GM15510 (cell line): ENCODE measurements around the gene ISLR2.

Experiments
- POLR2A ChIP-seq: IDR thresholded peaks from 3 replicates; pipeline ENCODE4 v1.6.1; 2011; ENCODE audit warnings: borderline replicate concordance; ENCODE audit not compliant: insufficient read length; ENCODE audit errors: extremely low read depth

Gene ISLR2

DNA sequence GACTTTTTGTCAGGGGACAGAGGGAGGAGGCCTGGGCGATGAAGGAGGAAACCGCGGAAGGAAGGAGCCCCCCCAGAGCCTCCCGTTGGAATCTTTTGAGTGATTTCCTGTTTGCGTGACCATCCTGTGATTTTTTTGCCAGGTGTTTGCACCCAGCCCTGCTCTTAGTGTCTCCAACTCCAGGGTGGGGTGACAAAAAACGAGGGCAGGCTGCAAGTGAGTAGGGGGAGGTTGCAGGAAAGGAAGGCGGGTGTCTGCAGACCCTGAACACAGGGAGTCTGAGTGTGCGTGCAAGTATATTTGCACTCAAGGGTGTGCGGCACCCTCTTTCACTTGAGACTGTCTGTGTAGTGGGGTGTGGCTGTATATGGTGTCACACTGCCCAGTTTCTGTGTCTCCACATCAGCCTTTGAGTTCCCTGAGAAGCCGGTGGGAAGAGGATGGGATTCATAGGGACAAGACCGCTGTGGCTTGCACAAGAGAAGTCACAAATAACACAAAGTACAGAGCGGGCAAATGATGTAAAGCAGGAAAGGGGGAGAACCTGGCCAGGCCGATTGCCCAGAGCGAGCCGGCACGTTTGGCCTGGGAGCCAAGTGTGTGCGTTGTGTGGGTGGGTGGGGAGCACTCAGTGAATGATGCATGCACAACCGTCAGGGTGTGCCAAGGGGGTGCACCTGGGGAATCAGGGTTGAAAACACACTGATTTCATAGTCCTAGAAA lies 6.6 kb downstream of the ISLR2 start:
- no peak for TF ChIP-seq POLR2A

GRCh38 chr15:74137537-74137894 lies 7.1 kb downstream of the ISLR2 start:
- TF ChIP-seq POLR2A = no peak

GRCh38 chr15:74138642-74139041 lies 8.3 kb downstream of the ISLR2 start:
- no peak for TF ChIP-seq POLR2A

- TF ChIP-seq POLR2A = no peak
Measured at GRCh38 chr15:74141591-74141990, 11.2 kb downstream of the ISLR2 start.

GRCh38 chr15:74144153-74144775 lies 13.9 kb downstream of the ISLR2 start:
- TF ChIP-seq POLR2A = no peak

GRCh38 chr15:74146277-74146800 lies 16.0 kb downstream of the ISLR2 start:
- no peak for TF ChIP-seq POLR2A

GRCh38 chr15:74147051-74147450 lies 16.7 kb downstream of the ISLR2 start:
- no peak for TF ChIP-seq POLR2A

- TF ChIP-seq POLR2A = no peak
Measured at GRCh38 chr15:74155766-74156417, 25.5 kb downstream of the ISLR2 start.

GRCh38 chr15:74156678-74157411 lies 26.5 kb downstream of the ISLR2 start:
- TF ChIP-seq POLR2A = no peak

DNA sequence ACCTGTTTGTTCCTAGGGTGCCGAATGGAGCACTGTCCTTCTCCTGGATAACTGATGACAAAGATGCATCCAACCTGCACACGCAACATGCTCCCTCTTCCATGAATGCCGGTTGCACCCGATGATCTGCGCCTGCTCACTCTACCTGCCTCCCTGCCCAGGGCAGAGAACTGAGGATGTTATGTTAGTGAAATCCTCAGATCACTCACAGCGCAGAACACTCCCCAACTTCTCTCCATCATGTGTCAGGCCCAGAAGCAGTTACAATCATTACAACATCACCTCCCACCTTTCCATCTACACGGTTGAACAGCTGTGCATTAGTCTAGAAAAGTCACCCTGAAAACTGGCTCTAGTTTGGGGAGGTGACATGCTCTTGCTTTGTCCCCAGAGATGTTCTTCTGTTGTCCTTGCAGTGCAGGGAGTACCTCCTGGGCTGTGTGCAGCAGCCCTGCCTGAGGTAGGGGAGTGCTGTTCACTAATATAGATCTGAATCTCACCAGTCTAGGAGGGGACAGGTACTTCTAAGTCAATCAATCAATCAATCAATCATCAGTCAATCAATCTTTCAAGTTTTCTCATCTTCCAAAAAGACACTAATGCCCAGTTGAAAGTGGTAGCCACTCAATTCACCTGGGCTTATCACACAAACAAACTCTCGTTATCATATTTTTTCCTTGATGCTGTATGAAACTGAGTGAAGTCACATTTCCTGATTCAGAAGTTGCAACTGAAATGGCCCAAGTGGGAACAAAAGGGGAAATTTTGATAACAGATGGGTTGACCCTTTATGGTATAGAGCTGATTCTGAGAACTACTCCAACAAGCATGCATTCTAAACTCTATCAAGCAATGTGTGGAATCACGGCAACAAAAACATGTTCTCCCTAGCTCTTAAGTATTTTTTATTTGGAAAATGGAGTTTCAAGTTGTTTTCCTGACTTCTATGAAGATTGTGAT lies 27.8 kb downstream of the ISLR2 start:
- no peak for TF ChIP-seq POLR2A

GRCh38 chr15:74158855-74159650 lies 28.7 kb downstream of the ISLR2 start:
- TF ChIP-seq POLR2A = no peak

DNA sequence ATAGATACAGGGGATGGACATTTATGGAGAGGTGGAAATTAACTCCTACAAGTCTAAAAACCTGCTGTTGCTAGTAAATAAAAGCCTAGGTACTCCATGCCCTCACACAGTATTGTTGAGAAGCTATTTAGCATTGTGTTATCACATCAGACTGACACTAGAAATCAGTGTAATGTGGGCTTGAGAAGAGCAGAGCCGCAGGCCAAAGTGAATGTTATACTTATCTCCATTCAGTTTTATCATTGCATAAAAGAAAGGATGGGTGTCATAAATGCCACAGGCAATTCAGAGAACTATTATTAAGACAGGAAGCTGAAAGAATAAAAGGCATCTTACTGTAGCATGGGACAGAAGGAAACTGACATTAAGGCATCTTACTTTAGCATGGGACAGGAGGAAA lies 29.4 kb downstream of the ISLR2 start:
- TF ChIP-seq POLR2A = no peak

DNA sequence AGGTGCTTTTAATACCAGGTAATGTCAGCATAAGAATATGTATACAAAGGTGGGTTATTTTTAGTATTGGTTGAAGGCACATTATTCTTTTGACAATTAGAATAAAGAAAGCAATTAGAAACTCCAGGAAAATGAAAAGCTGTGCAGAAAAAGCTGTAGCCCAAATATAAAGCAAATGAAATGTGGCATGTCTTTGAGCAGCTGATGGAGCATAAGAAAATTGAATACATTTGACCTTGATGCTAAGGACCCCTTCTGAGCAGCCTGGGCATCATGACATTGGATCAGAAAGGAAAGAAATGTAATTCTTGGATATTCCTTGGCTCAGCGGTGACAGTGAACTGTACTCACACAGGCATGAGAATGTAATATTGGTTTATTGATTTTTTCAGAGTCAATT lies 35.1 kb downstream of the ISLR2 start:
- no peak for TF ChIP-seq POLR2A

GRCh38 chr15:74167891-74168331 lies 37.5 kb downstream of the ISLR2 start:
- no peak for TF ChIP-seq POLR2A

GRCh38 chr15:74168711-74169126 lies 38.3 kb downstream of the ISLR2 start:
- TF ChIP-seq POLR2A = no peak
